SK-N-MC (cell line): Measurements from ENCODE around the gene CCDC28B.

ENCODE experiments used
- EZH2 ChIP-seq: fragments of 200-600 bp; sonication (generic); IDR thresholded peaks from one replicate; pipeline ENCODE4 v1.6.1; 2017; ENCODE audit warnings: antibody characterized with exemption
- POLR2AphosphoS5 ChIP-seq: IDR thresholded peaks from 2 replicates; pipeline ENCODE4 v1.6.1; 2012; ENCODE audit warnings: mild to moderate bottlenecking, low read depth, low read length, borderline replicate concordance

DNA sequence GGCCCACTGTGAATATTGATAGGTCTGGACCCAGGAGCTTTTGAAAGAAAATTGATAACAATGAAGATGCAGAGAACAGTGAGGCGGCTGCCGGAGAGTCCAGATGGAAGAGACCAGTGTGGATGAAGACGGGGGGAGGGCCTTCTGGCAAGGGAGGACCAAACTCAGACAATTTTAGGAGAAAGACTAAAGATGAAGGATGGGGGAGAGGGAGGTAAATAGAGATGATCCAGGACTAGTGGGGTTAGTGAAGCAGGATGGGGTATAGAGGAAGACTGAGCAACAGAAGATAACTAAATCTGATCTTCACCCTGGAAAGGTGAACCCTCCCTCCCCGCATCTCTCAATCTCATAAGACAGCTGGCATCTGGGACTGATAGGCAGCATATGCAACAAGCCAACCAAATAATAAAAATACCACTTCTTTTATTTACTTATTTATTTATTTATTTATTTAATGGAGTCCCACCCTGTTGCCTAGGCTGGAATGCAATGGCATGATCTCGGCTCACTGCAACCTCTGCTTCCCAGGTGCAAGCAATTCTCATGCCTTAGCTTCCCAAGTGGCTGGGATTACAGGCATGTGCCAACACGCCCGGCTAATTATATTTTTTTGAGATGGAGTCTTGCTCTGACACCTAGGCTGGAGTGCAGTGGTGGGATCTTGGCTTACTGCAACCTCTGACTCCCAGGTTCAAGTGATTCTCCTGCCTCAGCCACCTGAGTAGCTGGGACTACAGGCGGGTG is 32.3 kb downstream of the CCDC28B start:
- TF ChIP-seq POLR2AphosphoS5 (no peak), EZH2 (no peak)
